ENCODE measurements around the gene RASGEF1C. TPM values are rescaled to one million over a fixed set of nuclear protein-coding genes. Genes with fewer than 3 reads are reported as not detected.
A peak's percentile ranks its signal among the peaks of the same experiment; 100 is the strongest.

The RASGEF1C gene
- total RNA-seq, 4 donors from 2014 or later = 1.7 TPM; not detected in 3

- Histone ChIP-seq H3K9me3 (no peaks in the 10 kb centered on the region), H3K4me1 (no peaks in the 10 kb centered on the region), H3K27ac (no peak overlapping the region), H3K27me3 (no peaks in the 10 kb centered on the region), H3K36me3 (no peaks in the 10 kb centered on the region), H3K4me3 (no peak overlapping the region)
- TF ChIP-seq CTCF (IDR thresholded peaks at IDR 0.05) = no peak
- TF ChIP-seq POLR2A (IDR thresholded peaks at IDR 0.05) = no peak
- no peak for DNase-seq
These were observed 9.6 kb downstream of the RASGEF1C start for GRCh38 chr5:180199390-180199789.

GRCh38 chr5:180198208-180198607, 10.8 kb downstream of the RASGEF1C start:
- H3K36me3 ChIP-seq = no peaks in the 10 kb centered on the region
- no peaks in the 10 kb centered on the region for H3K9me3 ChIP-seq
- TF ChIP-seq POLR2A (IDR thresholded peaks at IDR 0.05) = no peak
- TF ChIP-seq CTCF (IDR thresholded peaks at IDR 0.05) = no peak
- no peak overlapping the region for H3K4me3 ChIP-seq
- H3K27me3 ChIP-seq = no peaks in the 10 kb centered on the region
- H3K27ac ChIP-seq = no peak overlapping the region
- H3K4me1 ChIP-seq = no peaks in the 10 kb centered on the region
- no peak for DNase-seq

GRCh38 chr5:180197016-180197702, 11.9 kb downstream of the RASGEF1C start:
- TF ChIP-seq POLR2A (IDR thresholded peaks at IDR 0.05) (no peak), CTCF (IDR thresholded peaks at IDR 0.05) (no peak)
- H3K4me3 ChIP-seq = no peak overlapping the region
- H3K4me1 ChIP-seq = no peaks in the 10 kb centered on the region

GRCh38 chr5:180194410-180195345, 14.3 kb downstream of the RASGEF1C start:
- Histone ChIP-seq H3K36me3 (no peaks in the 10 kb centered on the region), H3K4me3 (no peak overlapping the region), H3K27me3 (no peaks in the 10 kb centered on the region), H3K4me1 (no peaks in the 10 kb centered on the region), H3K9me3 (no peaks in the 10 kb centered on the region), H3K27ac (no peak overlapping the region)
- DNase-seq = peak in 1 of 3 donors; percentile 21
- no peak for TF ChIP-seq POLR2A (IDR thresholded peaks at IDR 0.05)
- TF ChIP-seq CTCF (IDR thresholded peaks at IDR 0.05) = no peak

More at GRCh38 chr5:180197016-180197702, 11.9 kb downstream of the RASGEF1C start:
- no peaks in the 10 kb centered on the region for H3K36me3 ChIP-seq
- DNase-seq = no peak
- H3K27ac ChIP-seq = no peak overlapping the region
- no peaks in the 10 kb centered on the region for H3K9me3 ChIP-seq
- no peaks in the 10 kb centered on the region for H3K27me3 ChIP-seq

- H3K27ac ChIP-seq = no peak overlapping the region
- peak in 1 of 3 donors; percentile 23 for DNase-seq
- no peaks in the 10 kb centered on the region for H3K9me3 ChIP-seq
- no peak overlapping the region for H3K4me3 ChIP-seq
- H3K36me3 ChIP-seq = no peaks in the 10 kb centered on the region
- TF ChIP-seq POLR2A (IDR thresholded peaks at IDR 0.05) (no peak), CTCF (IDR thresholded peaks at IDR 0.05) (no peak)
- H3K27me3 ChIP-seq = no peaks in the 10 kb centered on the region
- no peaks in the 10 kb centered on the region for H3K4me1 ChIP-seq
These were observed 15.1 kb downstream of the RASGEF1C start for GRCh38 chr5:180193749-180194375.

Data from Peyer's patch (tissue), 4 donors.